ENCODE results near the gene BUB3.

Gene BUB3

GRCh38 chr10:123150986-123151736 lies 3.0 kb upstream of the BUB3 start:
- Histone ChIP-seq H3K27me3 (ENCODE audit: insufficient read depth, insufficient read length) (peaks cover 78% of the 10 kb centered on the region), H3K4me1 (ENCODE audit: insufficient read depth, insufficient read length) (peaks cover 5% of the 10 kb centered on the region), H3K9ac (ENCODE audit: insufficient read length, low read depth) (no peak overlapping the region), H3K9me3 (ENCODE audit: insufficient read depth, low read length) (no peaks in the 10 kb centered on the region), H3K4me3 (ENCODE audit: insufficient read length, low read depth) (no peak overlapping the region), H3K36me3 (ENCODE audit: insufficient read depth, insufficient read length, low read length) (peaks cover 13% of the 10 kb centered on the region)
- TF ChIP-seq SUZ12 (IDR thresholded peaks at IDR 0.05; ENCODE audit: extremely low read depth, insufficient read depth, insufficient read length) (no peak), YY1 (IDR thresholded peaks at IDR 0.05; ENCODE audit: insufficient read depth, insufficient read length) (no peak), ZNF274 (IDR thresholded peaks at IDR 0.05; ENCODE audit: low read depth, low read length) (no peak)
- DNase-seq (ENCODE audit: low read depth, low spot score), result no peak

DNA sequence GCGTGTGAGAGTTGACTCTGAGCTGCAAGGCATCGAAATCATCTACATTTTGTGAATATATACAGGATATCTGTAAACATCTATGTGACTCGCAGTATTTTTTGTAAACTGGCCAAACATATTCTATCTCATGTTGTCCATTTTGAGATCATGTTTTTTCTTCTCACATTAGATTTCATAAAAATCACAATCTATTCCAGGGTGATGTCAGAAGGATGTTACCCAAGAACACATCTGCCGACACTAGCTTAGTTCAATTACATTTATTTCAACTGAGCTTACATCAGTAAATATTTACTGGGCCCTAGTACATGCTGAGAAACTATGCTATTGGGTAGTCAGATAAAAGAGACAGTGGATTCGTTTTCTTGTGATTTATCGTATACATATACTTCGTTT lies 2.5 kb upstream of the BUB3 start:
- Histone ChIP-seq H3K9ac (ENCODE audit: insufficient read length, low read depth) (no peak overlapping the region), H3K4me3 (ENCODE audit: insufficient read length, low read depth) (no peak overlapping the region), H3K36me3 (ENCODE audit: insufficient read depth, insufficient read length, low read length) (peaks cover 19% of the 10 kb centered on the region), H3K4me1 (ENCODE audit: insufficient read depth, insufficient read length) (peaks cover 3% of the 10 kb centered on the region), H3K9me3 (ENCODE audit: insufficient read depth, low read length) (no peaks in the 10 kb centered on the region), H3K27me3 (ENCODE audit: insufficient read depth, insufficient read length) (peaks cover 72% of the 10 kb centered on the region)
- no peak for DNase-seq (ENCODE audit: low read depth, low spot score)
- no peak for TF ChIP-seq SUZ12 (IDR thresholded peaks at IDR 0.05; ENCODE audit: extremely low read depth, insufficient read depth, insufficient read length)
- no peak for TF ChIP-seq YY1 (IDR thresholded peaks at IDR 0.05; ENCODE audit: insufficient read depth, insufficient read length)
- no peak for TF ChIP-seq ZNF274 (IDR thresholded peaks at IDR 0.05; ENCODE audit: low read depth, low read length)

DNA sequence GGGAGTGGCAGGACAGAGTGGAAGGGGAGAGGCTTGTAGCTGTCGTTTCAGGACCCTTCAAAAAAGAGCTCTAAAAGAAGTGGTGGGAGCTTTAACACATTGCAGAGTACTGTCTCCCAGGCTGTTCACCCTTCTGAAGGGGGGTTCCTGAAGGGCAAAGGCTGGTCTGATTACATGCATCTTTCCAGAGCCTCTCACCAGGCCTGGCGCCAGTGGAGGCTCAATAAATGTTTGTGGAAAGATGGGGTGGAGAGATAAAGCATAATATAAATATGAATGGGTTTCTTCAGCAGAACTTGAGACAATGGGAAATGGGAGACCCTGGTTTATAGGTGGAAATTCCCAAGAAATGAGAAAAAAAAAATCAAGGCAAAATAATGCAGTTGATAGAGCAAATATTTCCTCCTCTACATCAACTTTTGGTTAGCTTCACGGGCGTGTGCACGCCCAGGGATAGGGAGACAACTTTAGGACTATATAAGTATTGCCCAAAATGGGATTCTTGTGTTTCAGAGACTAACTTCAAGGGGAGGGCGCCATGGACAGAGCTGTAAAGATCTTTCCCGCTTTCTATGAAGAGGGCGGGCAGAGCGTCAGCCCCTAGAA lies 613 bp upstream of the BUB3 start:
- Histone ChIP-seq H3K4me1 (ENCODE audit: insufficient read depth, insufficient read length) (peaks cover 3% of the 10 kb centered on the region), H3K9me3 (ENCODE audit: insufficient read depth, low read length) (no peaks in the 10 kb centered on the region), H3K4me3 (ENCODE audit: insufficient read length, low read depth) (no peak overlapping the region), H3K9ac (ENCODE audit: insufficient read length, low read depth) (no peak overlapping the region), H3K27me3 (ENCODE audit: insufficient read depth, insufficient read length) (peaks cover 53% of the 10 kb centered on the region), H3K36me3 (ENCODE audit: insufficient read depth, insufficient read length, low read length) (peaks cover 37% of the 10 kb centered on the region)
- TF ChIP-seq ZNF274 (IDR thresholded peaks at IDR 0.05; ENCODE audit: low read depth, low read length) (no peak), YY1 (IDR thresholded peaks at IDR 0.05; ENCODE audit: insufficient read depth, insufficient read length) (no peak), SUZ12 (IDR thresholded peaks at IDR 0.05; ENCODE audit: extremely low read depth, insufficient read depth, insufficient read length) (no peak)
- DNase-seq (ENCODE audit: low read depth, low spot score), result no peak

GRCh38 chr10:123154711-123155505 lies 706 bp downstream of the BUB3 start:
- H3K9me3 ChIP-seq (ENCODE audit: insufficient read depth, low read length), result no peaks in the 10 kb centered on the region
- H3K36me3 ChIP-seq (ENCODE audit: insufficient read depth, insufficient read length, low read length), result peaks cover 43% of the 10 kb centered on the region
- no peaks in the 10 kb centered on the region for H3K4me1 ChIP-seq (ENCODE audit: insufficient read depth, insufficient read length)
- DNase-seq (ENCODE audit: low read depth, low spot score), result no peak
- TF ChIP-seq SUZ12 (IDR thresholded peaks at IDR 0.05; ENCODE audit: extremely low read depth, insufficient read depth, insufficient read length), result no peak
- TF ChIP-seq ZNF274 (IDR thresholded peaks at IDR 0.05; ENCODE audit: low read depth, low read length), result no peak
- H3K27me3 ChIP-seq (ENCODE audit: insufficient read depth, insufficient read length), result peaks cover 40% of the 10 kb centered on the region
- H3K9ac ChIP-seq (ENCODE audit: insufficient read length, low read depth), result peak overlapping the region; percentile 89
- H3K4me3 ChIP-seq (ENCODE audit: insufficient read length, low read depth), result peak overlapping the region; percentile 91

DNA sequence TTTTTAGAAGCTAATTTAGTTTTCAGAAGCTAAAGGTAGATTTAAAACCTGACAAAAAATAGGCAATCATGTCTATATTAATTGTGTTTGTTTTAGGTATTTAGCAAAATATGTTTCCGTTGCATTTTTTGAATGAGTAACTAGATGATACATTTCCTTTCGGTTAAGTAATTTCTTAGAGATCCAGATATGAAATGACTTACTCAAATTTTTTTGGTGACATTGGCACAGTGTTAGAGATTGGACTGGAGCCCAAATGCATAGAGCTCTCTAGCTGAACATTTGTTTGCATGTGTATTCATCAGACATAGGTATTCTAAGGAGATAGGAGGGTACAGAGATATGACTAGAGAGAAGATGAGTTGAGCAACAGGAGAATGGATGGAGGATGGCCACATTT lies 1.9 kb downstream of the BUB3 start:
- no peak for TF ChIP-seq YY1 (IDR thresholded peaks at IDR 0.05; ENCODE audit: insufficient read depth, insufficient read length)
- TF ChIP-seq ZNF274 (IDR thresholded peaks at IDR 0.05; ENCODE audit: low read depth, low read length), result no peak
- TF ChIP-seq SUZ12 (IDR thresholded peaks at IDR 0.05; ENCODE audit: extremely low read depth, insufficient read depth, insufficient read length), result no peak
- no peaks in the 10 kb centered on the region for H3K4me1 ChIP-seq (ENCODE audit: insufficient read depth, insufficient read length)
- no peaks in the 10 kb centered on the region for H3K9me3 ChIP-seq (ENCODE audit: insufficient read depth, low read length)
- peaks cover 54% of the 10 kb centered on the region for H3K36me3 ChIP-seq (ENCODE audit: insufficient read depth, insufficient read length, low read length)
- no peak for DNase-seq (ENCODE audit: low read depth, low spot score)
- H3K9ac ChIP-seq (ENCODE audit: insufficient read length, low read depth), result no peak overlapping the region
- peaks cover 28% of the 10 kb centered on the region for H3K27me3 ChIP-seq (ENCODE audit: insufficient read depth, insufficient read length)
- no peak overlapping the region for H3K4me3 ChIP-seq (ENCODE audit: insufficient read length, low read depth)

DNA sequence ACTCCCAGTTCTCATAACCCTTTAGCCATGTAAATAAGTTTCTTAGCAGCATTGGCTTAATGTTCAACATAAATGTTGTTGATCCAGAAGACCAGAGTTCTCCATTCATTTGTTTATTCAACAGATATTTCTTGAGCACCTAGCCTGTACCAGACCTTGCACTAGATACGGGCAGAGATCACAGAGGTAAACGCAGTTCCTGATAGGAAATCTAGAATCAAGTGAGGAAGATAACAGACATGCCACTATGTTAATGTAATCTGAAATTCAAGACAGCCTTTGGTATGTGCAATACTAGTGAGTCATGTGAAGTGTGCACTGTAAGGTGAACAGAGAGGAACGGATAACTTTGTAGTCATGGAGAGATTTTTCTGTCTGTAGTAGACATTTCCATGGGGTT lies 3.0 kb downstream of the BUB3 start:
- Histone ChIP-seq H3K9ac (ENCODE audit: insufficient read length, low read depth) (no peak overlapping the region), H3K4me3 (ENCODE audit: insufficient read length, low read depth) (no peak overlapping the region)

GRCh38 chr10:123158682-123159081 lies 4.5 kb downstream of the BUB3 start:
- Histone ChIP-seq H3K9me3 (ENCODE audit: insufficient read depth, low read length) (no peaks in the 10 kb centered on the region), H3K4me1 (ENCODE audit: insufficient read depth, insufficient read length) (no peaks in the 10 kb centered on the region), H3K4me3 (ENCODE audit: insufficient read length, low read depth) (no peak overlapping the region), H3K9ac (ENCODE audit: insufficient read length, low read depth) (no peak overlapping the region), H3K27me3 (ENCODE audit: insufficient read depth, insufficient read length) (peaks cover 2% of the 10 kb centered on the region), H3K36me3 (ENCODE audit: insufficient read depth, insufficient read length, low read length) (peaks cover 81% of the 10 kb centered on the region)
- no peak for DNase-seq (ENCODE audit: low read depth, low spot score)
- no peak for TF ChIP-seq ZNF274 (IDR thresholded peaks at IDR 0.05; ENCODE audit: low read depth, low read length)

More for the DNA sequence above, 3.0 kb downstream of the BUB3 start:
- peaks cover 17% of the 10 kb centered on the region for H3K27me3 ChIP-seq (ENCODE audit: insufficient read depth, insufficient read length)
- DNase-seq (ENCODE audit: low read depth, low spot score), result no peak
- no peak for TF ChIP-seq ZNF274 (IDR thresholded peaks at IDR 0.05; ENCODE audit: low read depth, low read length)
- no peak for TF ChIP-seq SUZ12 (IDR thresholded peaks at IDR 0.05; ENCODE audit: extremely low read depth, insufficient read depth, insufficient read length)
- TF ChIP-seq YY1 (IDR thresholded peaks at IDR 0.05; ENCODE audit: insufficient read depth, insufficient read length), result no peak
- no peaks in the 10 kb centered on the region for H3K9me3 ChIP-seq (ENCODE audit: insufficient read depth, low read length)
- peaks cover 66% of the 10 kb centered on the region for H3K36me3 ChIP-seq (ENCODE audit: insufficient read depth, insufficient read length, low read length)
- H3K4me1 ChIP-seq (ENCODE audit: insufficient read depth, insufficient read length), result no peaks in the 10 kb centered on the region
